OCI-LY1 (cell line): ENCODE measurements around the gene DDX59.

Experiments used
- EZH2 ChIP-seq: fragments of 200-600 bp; sonication (generic), shearing (Covaris generic); IDR thresholded peaks from 2 replicates; pipeline ENCODE4 v1.8.0; 2017; ENCODE audit warnings: borderline replicate concordance, mixed run types, mild to moderate bottlenecking, antibody characterized with exemption, low read length, moderate library complexity, mixed read lengths
- TF ChIP-seq, protein P1 (sequence below): fragments of 200-600 bp; sonication (generic), shearing (Covaris generic); IDR thresholded peaks from 2 replicates; pipeline ENCODE4 v1.5.1; 2017; ENCODE audit warnings: mild to moderate bottlenecking, antibody characterized with exemption, low read length, moderate library complexity, mixed read lengths

DNA sequence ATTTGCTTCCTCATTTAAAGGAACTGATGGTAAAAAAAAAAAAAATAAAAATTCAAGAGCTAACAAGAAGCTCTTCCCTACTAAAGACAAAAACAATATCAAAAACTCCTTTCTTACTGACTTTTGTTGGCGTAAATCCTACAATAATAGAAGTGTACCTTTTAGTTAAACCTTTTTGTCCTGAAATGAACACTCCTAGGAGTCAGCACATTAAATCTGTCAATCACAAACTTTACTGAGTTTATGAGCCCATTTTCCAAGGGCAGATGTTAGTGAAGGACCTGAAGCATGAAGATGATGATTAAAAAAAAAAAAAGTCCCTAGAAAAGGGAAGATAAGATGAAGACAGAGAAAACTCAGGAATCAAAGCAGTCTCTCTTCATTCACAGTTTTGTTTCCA, 22.6 kb upstream of the DDX59 start:
- TF ChIP-seq, protein P1, sequence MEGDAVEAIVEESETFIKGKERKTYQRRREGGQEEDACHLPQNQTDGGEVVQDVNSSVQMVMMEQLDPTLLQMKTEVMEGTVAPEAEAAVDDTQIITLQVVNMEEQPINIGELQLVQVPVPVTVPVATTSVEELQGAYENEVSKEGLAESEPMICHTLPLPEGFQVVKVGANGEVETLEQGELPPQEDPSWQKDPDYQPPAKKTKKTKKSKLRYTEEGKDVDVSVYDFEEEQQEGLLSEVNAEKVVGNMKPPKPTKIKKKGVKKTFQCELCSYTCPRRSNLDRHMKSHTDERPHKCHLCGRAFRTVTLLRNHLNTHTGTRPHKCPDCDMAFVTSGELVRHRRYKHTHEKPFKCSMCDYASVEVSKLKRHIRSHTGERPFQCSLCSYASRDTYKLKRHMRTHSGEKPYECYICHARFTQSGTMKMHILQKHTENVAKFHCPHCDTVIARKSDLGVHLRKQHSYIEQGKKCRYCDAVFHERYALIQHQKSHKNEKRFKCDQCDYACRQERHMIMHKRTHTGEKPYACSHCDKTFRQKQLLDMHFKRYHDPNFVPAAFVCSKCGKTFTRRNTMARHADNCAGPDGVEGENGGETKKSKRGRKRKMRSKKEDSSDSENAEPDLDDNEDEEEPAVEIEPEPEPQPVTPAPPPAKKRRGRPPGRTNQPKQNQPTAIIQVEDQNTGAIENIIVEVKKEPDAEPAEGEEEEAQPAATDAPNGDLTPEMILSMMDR, result no peak
- no peak for TF ChIP-seq EZH2
